Dermis lymphatic vessel endothelial cell (primary cell): ENCODE results near the gene KDM8. TPM values are rescaled to one million over a fixed set of nuclear protein-coding genes. Genes with fewer than 3 reads are reported as not detected.

ENCODE experiments used
- total RNA-seq: library from RNA; depleted of rRNA; stranded (reverse); fragments of >200 nt; gene quantifications from 2 replicates; pipeline ENCODE4 v1.2.1, GENCODE V29; 2014

The KDM8 gene
- total RNA-seq, result 2.0 and 2.3 TPM in 2 replicates

GRCh38 chr16:27203507-27204311, at the start of gene KDM8:
Gene KDM8, plus strand, starts transcription at chr16:27203526. Its CDS starts 6,598 bp downstream, at chr16:27210124.

GRCh38 chr16:27268376-27269299, 65.3 kb downstream of the KDM8 start, which contains the start of gene NSMCE1:
Gene NSMCE1, minus strand, starts transcription at chr16:27268772. Its CDS starts 11,202 bp downstream, at chr16:27257570.

Other genes starting within 250 kb of the KDM8 start
- not detected in 2 replicates for gene C16orf82, start 136.6 kb upstream of the KDM8 start, total RNA-seq
- 33.4 and 41.3 TPM in 2 replicates for gene NSMCE1, start 65.2 kb downstream of the KDM8 start, total RNA-seq
- gene IL4R, start 110.4 kb downstream of the KDM8 start, total RNA-seq, result 10.2 and 13.3 TPM in 2 replicates
- gene IL21R, start 198.6 kb downstream of the KDM8 start, total RNA-seq, result 0.09 and 0.22 TPM in 2 replicates